GM15510 (cell line): ENCODE data around the gene WNT10A.

ENCODE experiments used
- POLR2A ChIP-seq: IDR thresholded peaks from 3 replicates; pipeline ENCODE4 v1.6.1; 2011; ENCODE audit warnings: borderline replicate concordance; ENCODE audit not compliant: insufficient read length; ENCODE audit errors: extremely low read depth

Gene WNT10A

GRCh38 chr2:218867900-218868299, 12.8 kb upstream of the WNT10A start:
- no peak for TF ChIP-seq POLR2A

- no peak for TF ChIP-seq POLR2A
Measured at GRCh38 chr2:218869064-218869463, 11.6 kb upstream of the WNT10A start.

- TF ChIP-seq POLR2A, result no peak
Measured at GRCh38 chr2:218870984-218871344, 9.7 kb upstream of the WNT10A start.

GRCh38 chr2:218871345-218872302, 9.0 kb upstream of the WNT10A start:
- TF ChIP-seq POLR2A, result no peak

- TF ChIP-seq POLR2A, result no peak
Measured at GRCh38 chr2:218872645-218873358, 7.8 kb upstream of the WNT10A start.

GRCh38 chr2:218873359-218874194, 7.1 kb upstream of the WNT10A start:
- no peak for TF ChIP-seq POLR2A

GRCh38 chr2:218875692-218876246, 4.9 kb upstream of the WNT10A start:
- TF ChIP-seq POLR2A, result no peak

GRCh38 chr2:218876562-218877219, 4.0 kb upstream of the WNT10A start:
- TF ChIP-seq POLR2A, result no peak

GRCh38 chr2:218877331-218877730, 3.3 kb upstream of the WNT10A start:
- no peak for TF ChIP-seq POLR2A

GRCh38 chr2:218877891-218878290, 2.8 kb upstream of the WNT10A start:
- no peak for TF ChIP-seq POLR2A

GRCh38 chr2:218878486-218878885, 2.2 kb upstream of the WNT10A start:
- TF ChIP-seq POLR2A, result no peak

- no peak for TF ChIP-seq POLR2A
Measured at GRCh38 chr2:218878926-218879761, 1.5 kb upstream of the WNT10A start.

- TF ChIP-seq POLR2A, result no peak
Measured at GRCh38 chr2:218879776-218880101, 913 bp upstream of the WNT10A start.

- no peak for TF ChIP-seq POLR2A
Measured at GRCh38 chr2:218880859-218881594, 375 bp downstream of the WNT10A start.
